ENCODE measurements around the gene CBLC. TPM values are rescaled to one million over a fixed set of nuclear protein-coding genes. Genes with fewer than 3 reads are reported as not detected.
A peak's percentile ranks its signal among the peaks of the same experiment; 100 is the strongest.
"Not testable (repeated sequence)": the region's sequence is repeated elsewhere in the genome, so short reads cannot be mapped to it uniquely, and the experiment has no call there.

CBLC gene
- total and polyA plus RNA-seq, 2 experiments from 2014 or later = 26.2 to 39.7 TPM

DNA sequence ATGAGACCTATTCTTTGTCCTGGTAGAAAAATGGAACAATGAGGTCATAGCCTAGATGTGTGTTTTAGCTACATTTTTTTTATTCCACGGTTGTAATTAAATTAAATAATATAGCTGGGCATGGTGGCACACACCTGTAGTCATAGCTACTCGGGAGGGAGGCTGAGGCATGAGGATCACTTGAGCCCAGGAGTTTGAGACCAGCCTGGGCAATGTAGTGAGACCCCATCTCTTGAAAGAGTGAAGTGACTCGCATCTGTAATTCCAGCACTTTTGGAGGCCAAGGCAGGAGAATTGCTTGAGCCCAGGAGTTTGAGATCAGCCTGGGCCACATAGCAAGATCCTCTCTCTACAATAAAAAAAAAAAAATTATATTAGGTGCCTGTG lies 11.7 kb upstream of the CBLC start:
- Histone ChIP-seq H3K4me1 (ENCODE audit: insufficient read depth) (no peaks in the 10 kb centered on the region), H2AFZ (no peak overlapping the region), H3K4me3 (no peak overlapping the region), H3K9me3 (ENCODE audit: low read depth) (no peaks in the 10 kb centered on the region), H3K27me3 (no peaks in the 10 kb centered on the region), H3K27ac (no peak overlapping the region), H3K79me2 (no peaks in the 10 kb centered on the region), H3K4me2 (no peak overlapping the region), H4K20me1 (ENCODE audit: insufficient read depth, poor library complexity, severe bottlenecking) (no peaks in the 10 kb centered on the region), H3K9me2 (replicated peaks; ENCODE audit: insufficient read depth) (no peaks in the 10 kb centered on the region), H3K36me3 (replicated peaks; ENCODE audit: insufficient read depth, low read depth) (no peaks in the 10 kb centered on the region)
- WGBS (ENCODE audit: low lambda C conversion rate, missing lambda C conversion rate) = 93% methylated on average over 3 of the region's 3 CpGs
- no peak for DNase-seq (ENCODE audit: low spot score)
- TF ChIP-seq, protein P1, sequence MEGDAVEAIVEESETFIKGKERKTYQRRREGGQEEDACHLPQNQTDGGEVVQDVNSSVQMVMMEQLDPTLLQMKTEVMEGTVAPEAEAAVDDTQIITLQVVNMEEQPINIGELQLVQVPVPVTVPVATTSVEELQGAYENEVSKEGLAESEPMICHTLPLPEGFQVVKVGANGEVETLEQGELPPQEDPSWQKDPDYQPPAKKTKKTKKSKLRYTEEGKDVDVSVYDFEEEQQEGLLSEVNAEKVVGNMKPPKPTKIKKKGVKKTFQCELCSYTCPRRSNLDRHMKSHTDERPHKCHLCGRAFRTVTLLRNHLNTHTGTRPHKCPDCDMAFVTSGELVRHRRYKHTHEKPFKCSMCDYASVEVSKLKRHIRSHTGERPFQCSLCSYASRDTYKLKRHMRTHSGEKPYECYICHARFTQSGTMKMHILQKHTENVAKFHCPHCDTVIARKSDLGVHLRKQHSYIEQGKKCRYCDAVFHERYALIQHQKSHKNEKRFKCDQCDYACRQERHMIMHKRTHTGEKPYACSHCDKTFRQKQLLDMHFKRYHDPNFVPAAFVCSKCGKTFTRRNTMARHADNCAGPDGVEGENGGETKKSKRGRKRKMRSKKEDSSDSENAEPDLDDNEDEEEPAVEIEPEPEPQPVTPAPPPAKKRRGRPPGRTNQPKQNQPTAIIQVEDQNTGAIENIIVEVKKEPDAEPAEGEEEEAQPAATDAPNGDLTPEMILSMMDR (IDR thresholded peaks at IDR 0.05; ENCODE audit: poor library complexity) = no peak
- no peak for TF ChIP-seq EZH2phosphoT487 (IDR thresholded peaks at IDR 0.05; ENCODE audit: low read depth, severe bottlenecking, unreplicated experiment)
- TF ChIP-seq EZH2 (IDR thresholded peaks at IDR 0.05; ENCODE audit: borderline replicate concordance) = no peak

DNA sequence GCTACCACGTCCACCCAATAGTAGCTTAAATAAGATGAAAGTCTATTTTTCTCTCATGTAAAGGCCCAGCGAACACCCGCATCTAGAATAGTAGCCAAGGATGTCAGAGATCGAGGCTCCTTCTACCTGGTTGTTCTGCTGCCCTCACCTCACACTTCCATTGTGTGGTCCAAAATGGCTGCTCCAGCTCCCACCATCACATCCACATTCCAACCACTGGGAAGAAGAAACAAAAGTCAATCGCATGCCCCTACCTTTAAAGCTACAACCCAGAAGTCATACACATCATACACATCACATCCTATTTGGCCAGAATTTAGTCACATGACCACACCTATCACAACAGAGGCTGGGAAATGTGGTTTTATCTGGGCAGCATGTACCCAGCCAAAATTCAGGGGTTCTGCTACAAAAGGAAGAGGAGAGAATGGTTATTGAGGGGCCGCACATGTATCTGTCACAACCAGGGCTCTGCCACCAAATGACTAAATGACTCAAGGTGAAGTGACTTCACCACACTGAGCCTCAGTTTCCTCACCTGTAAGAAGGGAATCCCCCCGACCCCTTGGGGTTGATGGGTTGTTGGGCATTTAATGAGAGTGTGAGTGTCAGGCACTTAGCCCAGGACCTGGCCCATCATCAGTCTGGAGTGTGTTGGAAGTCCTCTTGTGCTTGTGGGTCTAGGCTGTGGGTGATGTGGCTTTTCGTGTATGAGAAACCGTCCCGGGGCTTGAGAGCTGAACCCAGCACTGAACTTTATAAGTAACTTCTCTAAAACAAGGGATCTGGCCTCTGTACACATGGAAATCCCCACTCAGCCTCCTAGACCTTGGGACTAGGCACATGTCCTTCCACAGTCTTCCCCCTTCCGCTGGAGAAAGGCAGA lies 10.2 kb upstream of the CBLC start:
- no peaks in the 10 kb centered on the region for H3K9me3 ChIP-seq (ENCODE audit: low read depth)
- WGBS (ENCODE audit: low lambda C conversion rate, missing lambda C conversion rate) = 87% methylated on average over 11 of the region's 11 CpGs
- H3K4me1 ChIP-seq (ENCODE audit: insufficient read depth) = no peaks in the 10 kb centered on the region
- H3K4me3 ChIP-seq = no peak overlapping the region
- no peak overlapping the region for H2AFZ ChIP-seq
- no peaks in the 10 kb centered on the region for H3K79me2 ChIP-seq
- TF ChIP-seq EZH2 (IDR thresholded peaks at IDR 0.05; ENCODE audit: borderline replicate concordance) (no peak), EZH2phosphoT487 (IDR thresholded peaks at IDR 0.05; ENCODE audit: low read depth, severe bottlenecking, unreplicated experiment) (no peak)
- TF ChIP-seq, protein P1 (IDR thresholded peaks at IDR 0.05; ENCODE audit: poor library complexity) = no peak
- DNase-seq (ENCODE audit: low spot score) = no peak
- no peaks in the 10 kb centered on the region for H4K20me1 ChIP-seq (ENCODE audit: insufficient read depth, poor library complexity, severe bottlenecking)
- H3K27me3 ChIP-seq = no peaks in the 10 kb centered on the region
- no peak overlapping the region for H3K4me2 ChIP-seq
- no peak overlapping the region for H3K27ac ChIP-seq
- H3K9me2 ChIP-seq (replicated peaks; ENCODE audit: insufficient read depth) = no peaks in the 10 kb centered on the region
- no peaks in the 10 kb centered on the region for H3K36me3 ChIP-seq (replicated peaks; ENCODE audit: insufficient read depth, low read depth)

DNA sequence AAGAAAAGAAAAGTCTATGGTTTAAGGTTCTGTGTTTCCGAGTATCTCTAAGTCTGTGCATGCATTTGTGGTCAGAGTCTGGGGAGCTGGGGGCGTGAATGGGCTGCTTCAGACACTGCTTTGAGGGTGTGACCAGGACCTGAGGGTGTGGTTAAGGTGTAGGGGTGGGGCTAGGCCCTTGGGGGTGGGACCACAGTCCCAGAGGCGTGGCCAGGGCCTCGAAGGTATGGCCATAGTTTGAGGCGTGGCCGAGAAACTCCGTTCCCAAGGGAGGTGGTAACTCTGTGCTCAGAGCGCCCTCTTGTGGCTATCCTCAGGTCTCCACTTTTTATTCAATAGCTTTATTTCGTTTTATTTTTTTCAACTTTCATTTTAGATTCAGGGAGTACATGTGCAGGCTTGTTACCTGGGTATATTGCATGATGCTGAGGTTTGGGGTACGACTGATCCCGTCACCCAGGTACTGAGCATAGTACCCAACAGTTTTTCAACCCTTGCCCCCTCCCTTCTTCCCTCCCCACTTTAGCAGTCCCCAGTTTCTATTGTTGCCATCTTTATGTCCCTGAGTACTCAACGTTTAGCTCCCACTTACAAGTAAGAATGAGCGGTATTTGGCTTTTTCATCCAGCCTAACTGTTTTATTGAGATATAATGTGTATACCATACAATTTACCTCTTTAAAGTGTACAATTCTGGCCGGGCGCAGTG lies 7.0 kb upstream of the CBLC start:
- Histone ChIP-seq H3K79me2 (no peaks in the 10 kb centered on the region), H3K4me3 (no peak overlapping the region), H3K4me1 (ENCODE audit: insufficient read depth) (peaks cover 4% of the 10 kb centered on the region), H3K27ac (no peak overlapping the region), H3K9me3 (ENCODE audit: low read depth) (no peaks in the 10 kb centered on the region), H3K27me3 (no peaks in the 10 kb centered on the region), H2AFZ (no peak overlapping the region), H3K36me3 (replicated peaks; ENCODE audit: insufficient read depth, low read depth) (no peaks in the 10 kb centered on the region), H3K4me2 (no peak overlapping the region), H3K9me2 (replicated peaks; ENCODE audit: insufficient read depth) (no peaks in the 10 kb centered on the region), H4K20me1 (ENCODE audit: insufficient read depth, poor library complexity, severe bottlenecking) (no peaks in the 10 kb centered on the region)
- no peak for TF ChIP-seq EZH2 (IDR thresholded peaks at IDR 0.05; ENCODE audit: borderline replicate concordance)
- TF ChIP-seq, protein P1 (IDR thresholded peaks at IDR 0.05; ENCODE audit: poor library complexity) = peak; percentile 85
- DNase-seq (ENCODE audit: low spot score) = peak; percentile 98
- 23% methylated on average over 15 of the region's 15 CpGs for WGBS (ENCODE audit: low lambda C conversion rate, missing lambda C conversion rate)

DNA sequence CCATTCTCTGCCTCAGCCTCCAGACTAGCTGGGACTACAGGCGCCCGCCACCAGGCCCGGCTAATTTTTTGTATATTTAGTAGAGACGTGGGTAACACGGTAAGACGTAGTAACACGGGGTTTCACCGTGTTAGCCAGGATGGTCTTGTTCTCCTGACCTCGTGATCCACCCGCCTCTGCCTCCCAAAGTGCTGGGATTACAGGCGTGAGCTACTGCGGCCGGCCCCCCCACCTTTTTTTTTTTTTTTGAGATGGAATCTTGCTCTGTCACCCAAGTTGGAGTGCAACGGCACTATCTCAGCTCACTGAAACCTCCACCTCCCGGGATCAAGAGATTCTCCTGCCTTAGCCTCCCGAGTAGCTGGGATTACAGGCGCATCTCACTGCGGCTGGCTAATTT lies 5.5 kb upstream of the CBLC start:
- not testable (repeated sequence) for DNase-seq (ENCODE audit: low spot score); H2AFZ ChIP-seq; H3K9me2 ChIP-seq (replicated peaks; ENCODE audit: insufficient read depth); H3K4me2 ChIP-seq; H3K9me3 ChIP-seq (ENCODE audit: low read depth); H3K79me2 ChIP-seq; H3K27me3 ChIP-seq; H3K4me3 ChIP-seq; H4K20me1 ChIP-seq (ENCODE audit: insufficient read depth, poor library complexity, severe bottlenecking); H3K27ac ChIP-seq; H3K36me3 ChIP-seq (replicated peaks; ENCODE audit: insufficient read depth, low read depth)
- H3K4me1 ChIP-seq (ENCODE audit: insufficient read depth) = peaks cover 11% of the 10 kb centered on the region
- WGBS (ENCODE audit: low lambda C conversion rate, missing lambda C conversion rate) = 87% methylated on average over 18 of the region's 18 CpGs

Measured in hepatocyte (in vitro differentiated cells).